Neutrophil (primary cell): ENCODE measurements around the gene AFDN.

Experiments
- H3K27ac ChIP-seq: fragments of 200-600 bp; sonication (generic); 2 replicates; pipeline ENCODE4 v1.5.1; 2016; ENCODE audit warnings: mild to moderate bottlenecking, moderate library complexity
- H3K27me3 ChIP-seq: fragments of 200-600 bp; sonication (generic); 2 replicates; pipeline ENCODE4 v1.6.0; 2016; ENCODE audit warnings: mild to moderate bottlenecking
- H3K36me3 ChIP-seq: fragments of 200-600 bp; sonication (generic); 2 replicates; pipeline ENCODE4 v1.5.1; 2017
- H3K4me1 ChIP-seq, 2 experiments: fragments of 200-600 bp in 1 of 2; sonication (generic) in 1 of 2; 1 replicate in 1 of 2; 2 replicates in 1 of 2; pipeline versions ENCODE4 v1.5.1 to v1.6.1; 2013 to 2016; ENCODE audit warnings: low read depth in 1 of 2, low read length in 1 of 2, mild to moderate bottlenecking in 1 of 2, moderate library complexity in 1 of 2; ENCODE audit not compliant: control insufficient read depth in 1 of 2, insufficient read depth in 1 of 2
- H3K4me3 ChIP-seq, 2 experiments: fragments of 200-600 bp in 1 of 2; sonication (generic) in 1 of 2; 1 replicate in 1 of 2; 2 replicates in 1 of 2; pipeline ENCODE4 v1.5.1; 2013 to 2016; ENCODE audit warnings: low read depth in 1 of 2, low read length in 1 of 2, mild to moderate bottlenecking in 1 of 2, moderate library complexity in 1 of 2
- H3K9me3 ChIP-seq: fragments of 200-600 bp; sonication (generic); 2 replicates; pipeline ENCODE4 v1.5.1; 2016
- TF ChIP-seq, protein P1 (sequence below): fragments of 200-600 bp; sonication (generic); IDR thresholded peaks from 2 replicates; pipeline ENCODE4 v1.5.1; 2016; ENCODE audit warnings: antibody characterized with exemption

Gene AFDN

DNA sequence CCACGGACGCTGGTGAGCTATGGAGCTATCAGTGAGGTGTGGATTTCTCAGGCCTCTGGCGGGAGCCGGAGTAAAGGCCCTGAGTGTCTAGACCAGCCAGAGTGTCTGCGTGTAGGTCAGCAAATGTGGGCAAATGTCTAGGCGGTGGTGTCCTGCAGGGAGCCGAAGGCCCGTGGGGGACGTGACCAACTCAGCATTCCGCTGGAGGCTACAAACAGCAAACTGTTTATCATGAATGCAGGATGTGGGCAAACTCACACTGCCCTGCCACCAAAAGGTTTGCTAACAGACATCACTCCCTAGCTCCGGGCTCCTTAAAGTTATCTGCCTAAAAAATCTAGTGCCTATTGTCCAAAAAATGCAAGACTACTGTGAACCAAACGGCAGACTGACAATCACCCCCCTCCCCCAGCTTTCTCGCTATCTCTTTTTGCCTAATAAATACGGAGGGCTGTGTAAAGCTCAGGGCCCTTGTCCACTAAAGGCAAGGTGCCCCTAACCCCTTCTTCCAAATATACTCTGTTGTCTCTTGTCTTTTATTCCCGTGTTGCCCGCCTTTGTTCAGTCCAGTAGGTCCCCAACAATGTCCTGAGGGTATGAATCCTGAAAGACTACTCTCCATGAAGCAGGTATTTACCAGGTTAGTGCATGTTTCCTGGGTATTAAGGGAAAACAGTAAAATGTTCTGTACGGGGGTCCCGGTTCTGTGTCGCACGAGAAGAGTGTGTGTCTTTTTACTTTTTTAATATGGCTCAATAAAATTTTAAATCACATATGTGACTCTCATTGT, 29.0 kb upstream of the AFDN start:
- TF ChIP-seq, protein P1, sequence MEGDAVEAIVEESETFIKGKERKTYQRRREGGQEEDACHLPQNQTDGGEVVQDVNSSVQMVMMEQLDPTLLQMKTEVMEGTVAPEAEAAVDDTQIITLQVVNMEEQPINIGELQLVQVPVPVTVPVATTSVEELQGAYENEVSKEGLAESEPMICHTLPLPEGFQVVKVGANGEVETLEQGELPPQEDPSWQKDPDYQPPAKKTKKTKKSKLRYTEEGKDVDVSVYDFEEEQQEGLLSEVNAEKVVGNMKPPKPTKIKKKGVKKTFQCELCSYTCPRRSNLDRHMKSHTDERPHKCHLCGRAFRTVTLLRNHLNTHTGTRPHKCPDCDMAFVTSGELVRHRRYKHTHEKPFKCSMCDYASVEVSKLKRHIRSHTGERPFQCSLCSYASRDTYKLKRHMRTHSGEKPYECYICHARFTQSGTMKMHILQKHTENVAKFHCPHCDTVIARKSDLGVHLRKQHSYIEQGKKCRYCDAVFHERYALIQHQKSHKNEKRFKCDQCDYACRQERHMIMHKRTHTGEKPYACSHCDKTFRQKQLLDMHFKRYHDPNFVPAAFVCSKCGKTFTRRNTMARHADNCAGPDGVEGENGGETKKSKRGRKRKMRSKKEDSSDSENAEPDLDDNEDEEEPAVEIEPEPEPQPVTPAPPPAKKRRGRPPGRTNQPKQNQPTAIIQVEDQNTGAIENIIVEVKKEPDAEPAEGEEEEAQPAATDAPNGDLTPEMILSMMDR: no peak
- no peak overlapping the region for H3K4me3 ChIP-seq
- H3K9me3 ChIP-seq: no peaks in the 10 kb centered on the region
- no peaks in the 10 kb centered on the region for H3K4me1 ChIP-seq
- H3K36me3 ChIP-seq: no peaks in the 10 kb centered on the region
- no peak overlapping the region for H3K27ac ChIP-seq
- peaks cover 87% of the 10 kb centered on the region for H3K27me3 ChIP-seq

DNA sequence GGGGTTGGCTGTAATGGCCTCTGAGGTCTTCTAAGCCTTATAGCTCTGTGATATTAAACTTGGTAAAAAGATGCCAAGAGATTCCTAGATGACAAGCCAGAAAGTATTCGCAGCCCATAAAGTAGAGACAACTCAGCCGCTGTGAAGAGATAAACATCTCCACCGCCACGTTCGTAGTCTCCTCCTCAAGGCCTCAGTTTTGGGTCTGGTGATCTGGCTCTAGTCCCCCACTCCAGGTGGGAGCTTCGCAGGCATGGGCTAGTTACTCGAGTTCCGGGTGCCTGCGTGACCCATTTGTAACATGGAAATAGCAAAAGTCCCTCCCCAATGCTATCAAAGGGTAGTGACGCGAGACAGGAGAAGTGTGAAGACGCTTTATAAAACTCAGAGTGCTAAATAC, 28.3 kb upstream of the AFDN start:
- no peak overlapping the region for H3K27ac ChIP-seq
- no peaks in the 10 kb centered on the region for H3K9me3 ChIP-seq
- H3K4me3 ChIP-seq: no peak overlapping the region
- TF ChIP-seq, protein P1: no peak
- H3K36me3 ChIP-seq: no peaks in the 10 kb centered on the region
- peaks cover 86% of the 10 kb centered on the region for H3K27me3 ChIP-seq
- no peaks in the 10 kb centered on the region for H3K4me1 ChIP-seq

- H3K4me1 ChIP-seq: no peaks in the 10 kb centered on the region
- no peak overlapping the region for H3K4me3 ChIP-seq
- H3K27ac ChIP-seq: no peak overlapping the region
- TF ChIP-seq, protein P1: no peak
- H3K9me3 ChIP-seq: no peaks in the 10 kb centered on the region
- no peaks in the 10 kb centered on the region for H3K36me3 ChIP-seq
- peaks cover 81% of the 10 kb centered on the region for H3K27me3 ChIP-seq
Observed at GRCh38 chr6:167799033-167799821, 27.5 kb upstream of the AFDN start.

- Histone ChIP-seq H3K4me1 (no peaks in the 10 kb centered on the region), H3K9me3 (no peaks in the 10 kb centered on the region), H3K4me3 (no peak overlapping the region), H3K36me3 (no peaks in the 10 kb centered on the region), H3K27me3 (peaks cover 67% of the 10 kb centered on the region), H3K27ac (no peak overlapping the region)
- TF ChIP-seq, protein P1: no peak
Observed at GRCh38 chr6:167800549-167800948, 26.2 kb upstream of the AFDN start.

GRCh38 chr6:167801263-167801662, 25.4 kb upstream of the AFDN start:
- Histone ChIP-seq H3K4me1 (no peaks in the 10 kb centered on the region), H3K27me3 (peaks cover 60% of the 10 kb centered on the region), H3K27ac (no peak overlapping the region), H3K36me3 (no peaks in the 10 kb centered on the region), H3K4me3 (no peak overlapping the region), H3K9me3 (no peaks in the 10 kb centered on the region)
- TF ChIP-seq, protein P1: no peak
